Kidney (tissue), 14 donors: Measurements from ENCODE around the gene CELF1. TPM values are rescaled to one million over a fixed set of nuclear protein-coding genes. Genes with fewer than 3 reads are reported as not detected.
A peak's percentile ranks its signal among the peaks of the same experiment; 100 is the strongest.

Source experiments
- DNase-seq, 5 donors: peaks; one replicate each; pipeline ENCODE4 v3.0.0-alpha.2; 2013 to 2020
- FAIRE-seq: peaks from 2 replicates; lab custom pipeline; 2012; peaks lifted over from hg19 to GRCh38; lab: Jason Lieb, UNC
- H3K27ac ChIP-seq, 2 donors: one replicate each; pipeline ENCODE4 v1.7.0; 2013; ENCODE audit warnings: low read depth in 2 of 2, low read length in 2 of 2, inconsistent platforms in 1 of 2
- H3K27me3 ChIP-seq: one replicate; pipeline ENCODE4 v1.7.1; 2013; ENCODE audit warnings: low read length, inconsistent platforms; ENCODE audit not compliant: control insufficient read depth, insufficient read depth
- H3K36me3 ChIP-seq, 3 donors: one replicate each; pipeline versions ENCODE4 v1.7.0 to v1.7.1; 2013; ENCODE audit warnings: low read length in 3 of 3, control low read depth in 1 of 3, inconsistent platforms in 1 of 3; ENCODE audit not compliant: insufficient read depth in 3 of 3, control insufficient read depth in 2 of 3
- H3K4me1 ChIP-seq, 3 donors: one replicate each; pipeline versions ENCODE4 v1.7.0 to v1.7.1; 2013; ENCODE audit warnings: low read length in 3 of 3, inconsistent platforms in 1 of 3, low read depth in 1 of 3; ENCODE audit not compliant: control insufficient read depth in 2 of 3, insufficient read depth in 2 of 3
- H3K4me3 ChIP-seq, 3 donors: one replicate each; pipeline versions ENCODE4 v1.7.0 to v1.8.1; 2013; ENCODE audit warnings: low read length in 3 of 3, control low read depth in 1 of 3, inconsistent platforms in 1 of 3
- H3K9ac ChIP-seq, 3 donors: one replicate each; pipeline versions ENCODE4 v1.7.0 to v1.7.1; 2013; ENCODE audit warnings: low read length in 3 of 3, control low read depth in 1 of 3, inconsistent platforms in 1 of 3
- H3K9me3 ChIP-seq, 3 donors: one replicate each; pipeline versions ENCODE4 v1.7.0 to v1.7.1; 2013; ENCODE audit warnings: low read length in 3 of 3, control low read depth in 1 of 3, inconsistent platforms in 1 of 3; ENCODE audit not compliant: control insufficient read depth in 2 of 3, insufficient read depth in 1 of 3
- CTCF ChIP-seq: IDR thresholded peaks from 3 replicates; pipeline ENCODE4 v1.5.1; 2012; ENCODE audit warnings: mild to moderate bottlenecking, moderate library complexity, borderline replicate concordance; ENCODE audit not compliant: insufficient read depth; ENCODE audit errors: extremely low read depth
- intact Hi-C: fragments of 100-400 bp; cut with DNase I; formaldehyde crosslinking; loops from one replicate; pipeline ENCODE4 v1.11.1; 2022
- polyA plus RNA-seq: library from polyadenylated mRNA; stranded (reverse); fragments of 350-450 nt; fragmentation: Illumina TruSeq; extraction: RNeasy Lipid Tissue Mini Kit (QIAGEN cat#74804); gene quantifications from one replicate; pipeline ENCODE4 v1.2.3, GENCODE V29; 2014; ENCODE audit warnings: low read depth, low replicate concordance; ENCODE audit not compliant: insufficient read depth
- total RNA-seq: library from RNA; stranded (reverse); fragmentation: NEBNext Ultra II Directional; extraction: Animal tissue kit (Norgen Biotek cat#: 25700); gene quantifications from one replicate; pipeline ENCODE4 v1.2.1, GENCODE V29; 2021
- donor health status: control.
- donor health status: control.
- donor health status: control.
- donor health status: control.
- donor health status: control.
- donor health status: DM: yes; HTN: yes; CAD: no.
- donor health status: Normal renal cell carcinoma (clear cell type).

Gene CELF1
- total and polyA plus RNA-seq, 2 donors from 2014 or later: 30.8 to 115 TPM

GRCh38 chr11:47570651-47571356 lies 17.9 kb upstream of the CELF1 start:
- no peaks in the 10 kb centered on the region for H3K9me3 ChIP-seq
- intact Hi-C loops: no loop called here
- H3K36me3 ChIP-seq: peaks cover 2 to 28% (median 27%) of the 10 kb centered on the region in 3 donors

GRCh38 chr11:47569646-47570045 lies 16.7 kb upstream of the CELF1 start:
- DNase-seq (no peak), FAIRE-seq (no peak)
- no peaks in the 10 kb centered on the region for H3K27me3 ChIP-seq
- no peak overlapping the region for H3K27ac ChIP-seq
- H3K4me3 ChIP-seq: no peak overlapping the region
- H3K36me3 ChIP-seq: peaks cover 2 to 27% (median 26%) of the 10 kb centered on the region in 3 donors
- no peak for TF ChIP-seq CTCF
- H3K9me3 ChIP-seq: no peaks in the 10 kb centered on the region
- intact Hi-C loops: no loop called here
- peaks cover 0 to 8% (median 6%) of the 10 kb centered on the region in 3 donors for H3K4me1 ChIP-seq
- H3K9ac ChIP-seq: no peak overlapping the region

More at GRCh38 chr11:47570651-47571356, 17.9 kb upstream of the CELF1 start:
- H3K9ac ChIP-seq: no peak overlapping the region
- H3K27me3 ChIP-seq: no peaks in the 10 kb centered on the region
- no peak overlapping the region for H3K27ac ChIP-seq
- H3K4me1 ChIP-seq: peaks cover 0 to 8% (median 2%) of the 10 kb centered on the region in 3 donors
- no peak overlapping the region for H3K4me3 ChIP-seq
- FAIRE-seq (no peak), DNase-seq (no peak)
- no peak for TF ChIP-seq CTCF

GRCh38 chr11:47566149-47566698 lies 13.3 kb upstream of the CELF1 start:
- DNase-seq (peak in 1 of 5 donors; percentile 57), FAIRE-seq (no peak)

More at GRCh38 chr11:47566149-47566698, 13.3 kb upstream of the CELF1 start:
- H3K27ac ChIP-seq: no peak overlapping the region
- H3K4me3 ChIP-seq: peak overlapping the region; percentile 65 to 87 (median 72)
- H3K9ac ChIP-seq: peak overlapping the region; percentile 47 to 91 (median 57)
- TF ChIP-seq CTCF: no peak
- H3K9me3 ChIP-seq: no peaks in the 10 kb centered on the region
- peaks cover 0 to 8% (median 3%) of the 10 kb centered on the region in 3 donors for H3K36me3 ChIP-seq
- H3K4me1 ChIP-seq: peaks cover 0 to 8% (median 6%) of the 10 kb centered on the region in 3 donors
- intact Hi-C loops: no loop called here
- no peaks in the 10 kb centered on the region for H3K27me3 ChIP-seq
